ENCODE results near the gene NRN1.
"Not testable (repeated sequence)": the region's sequence is repeated elsewhere in the genome, so short reads cannot be mapped to it uniquely, and the experiment has no call there.

NRN1 gene

GRCh38 chr6:5986861-5987260 is 19.9 kb downstream of the NRN1 start:
- intact Hi-C loops (cut with DNase I) = no loop called here

GRCh38 chr6:5984150-5985089 is 22.3 kb downstream of the NRN1 start:
- intact Hi-C loops (cut with DNase I) = no loop called here
- DNase-seq = no peak

More at GRCh38 chr6:5986861-5987260, 19.9 kb downstream of the NRN1 start:
- DNase-seq = no peak

GRCh38 chr6:5981126-5982026 is 25.3 kb downstream of the NRN1 start:
- intact Hi-C loops (cut with DNase I) = no loop called here
- DNase-seq = no peak

GRCh38 chr6:5979650-5980420 is 26.9 kb downstream of the NRN1 start:
- DNase-seq = no peak
- intact Hi-C loops (cut with DNase I) = no loop called here

- no peak for DNase-seq
- intact Hi-C loops (cut with DNase I) = no loop called here
Observed at GRCh38 chr6:5976811-5977210, 29.9 kb downstream of the NRN1 start.

GRCh38 chr6:5968817-5969734 is 37.6 kb downstream of the NRN1 start:
- DNase-seq = peak in 2 of 10 donors; percentile 11 to 21
- intact Hi-C loops (cut with DNase I) = no loop called here

GRCh38 chr6:5968036-5968435 is 38.7 kb downstream of the NRN1 start:
- intact Hi-C loops (cut with DNase I); DNase-seq: not testable (repeated sequence)

- no peak for DNase-seq
- intact Hi-C loops (cut with DNase I) = no loop called here
Observed at GRCh38 chr6:5967594-5967993, 39.1 kb downstream of the NRN1 start.

- intact Hi-C loops (cut with DNase I) = no loop called here
- no peak for DNase-seq
Observed at GRCh38 chr6:5962794-5963193, 43.9 kb downstream of the NRN1 start.

GRCh38 chr6:5961836-5962235 is 44.9 kb downstream of the NRN1 start:
- no peak for DNase-seq
- intact Hi-C loops (cut with DNase I) = no loop called here

GRCh38 chr6:5960456-5960855 is 46.3 kb downstream of the NRN1 start:
- intact Hi-C loops (cut with DNase I) = no loop called here
- no peak for DNase-seq

GRCh38 chr6:5958921-5959320 is 47.8 kb downstream of the NRN1 start:
- no peak for DNase-seq

GRCh38 chr6:5956939-5957338 is 49.8 kb downstream of the NRN1 start:
- intact Hi-C loops (cut with DNase I) = no loop called here
- DNase-seq = no peak

More at GRCh38 chr6:5958921-5959320, 47.8 kb downstream of the NRN1 start:
- intact Hi-C loops (cut with DNase I) = no loop called here

GRCh38 chr6:5950361-5950785 is 56.4 kb downstream of the NRN1 start:
- intact Hi-C loops (cut with DNase I) = no loop called here
- DNase-seq = no peak
